ENCODE measurements around the gene GBGT1.
"Not testable (repeated sequence)": the region's sequence is repeated elsewhere in the genome, so short reads cannot be mapped to it uniquely, and the experiment has no call there.

GBGT1 gene

DNA sequence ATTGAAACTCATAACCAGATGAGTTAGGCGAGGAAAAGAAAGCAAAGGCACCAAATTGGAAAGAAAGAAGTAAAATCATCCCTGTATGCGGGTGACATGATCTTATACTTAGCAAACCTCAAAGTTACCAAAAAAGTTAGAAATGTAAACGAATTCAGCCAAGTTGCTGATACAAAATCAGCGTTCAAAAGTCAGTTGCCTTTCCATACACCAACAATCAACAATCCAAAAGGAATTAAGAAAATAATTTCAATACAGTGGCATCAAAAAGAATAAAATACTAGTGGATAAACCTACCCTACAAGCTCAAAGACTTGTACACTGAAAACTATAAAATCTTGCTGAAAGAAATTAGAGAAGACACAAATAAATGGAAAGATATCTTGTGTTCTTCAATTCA, 30.9 kb upstream of the GBGT1 start:
- no peak for DNase-seq

DNA sequence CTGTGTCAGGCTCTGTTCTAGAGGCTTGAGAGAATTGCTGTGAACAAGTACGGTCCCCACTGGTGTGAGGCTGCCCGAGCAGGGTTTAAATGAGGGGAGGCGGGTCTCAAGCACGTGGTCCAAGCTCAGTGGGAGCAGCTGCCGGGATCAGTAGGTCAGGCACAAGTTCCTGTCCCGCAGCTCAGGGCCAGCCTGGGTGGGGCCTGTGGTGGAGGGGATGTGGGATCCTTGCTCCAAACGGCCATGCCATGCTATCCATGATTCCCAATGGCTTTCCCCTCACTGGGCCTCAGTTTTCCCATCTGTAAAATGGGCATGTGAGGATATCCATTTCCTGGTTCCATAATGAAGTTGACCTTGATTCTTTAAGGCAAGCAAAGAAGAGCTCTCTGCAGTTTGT, 28.3 kb upstream of the GBGT1 start:
- DNase-seq: no peak

DNA sequence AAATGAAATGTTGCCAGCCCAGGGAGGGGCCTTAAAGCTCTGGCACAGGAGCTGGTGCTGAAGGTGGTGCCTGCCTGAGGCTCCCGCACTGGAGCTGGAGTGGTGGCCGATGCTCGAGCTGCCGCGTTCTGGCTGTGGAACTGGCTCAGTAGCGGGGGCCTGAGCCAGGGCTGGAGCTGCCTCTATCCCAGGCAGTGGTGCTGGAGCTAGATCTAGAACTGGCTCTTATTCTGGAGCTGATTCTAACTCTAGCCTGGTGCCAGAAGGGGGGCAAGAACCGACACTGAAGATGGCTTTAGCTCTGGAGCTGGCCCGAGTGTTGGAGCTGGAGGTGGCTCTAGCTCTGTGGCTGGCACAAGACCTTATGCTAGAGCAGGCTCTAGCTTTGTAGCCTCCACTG, 26.1 kb upstream of the GBGT1 start:
- DNase-seq: peak; percentile 40

DNA sequence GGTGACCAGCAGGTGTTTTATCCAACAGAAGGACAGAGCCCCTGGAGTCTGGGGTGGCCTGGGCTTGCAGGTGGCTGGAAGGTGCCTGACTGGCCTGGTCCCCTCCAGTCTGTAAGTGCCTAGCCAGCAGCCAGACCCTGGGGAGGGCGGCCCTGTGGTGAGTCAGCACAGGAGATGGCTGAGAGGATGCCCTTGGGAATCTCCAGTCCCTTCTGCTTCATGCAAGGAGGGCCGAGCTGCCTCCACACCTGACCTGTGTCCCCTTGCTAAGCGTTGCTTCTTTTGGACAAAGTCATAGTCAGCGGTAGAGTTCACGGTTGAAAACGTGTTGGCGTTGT, 25.1 kb upstream of the GBGT1 start:
- DNase-seq: no peak

DNA sequence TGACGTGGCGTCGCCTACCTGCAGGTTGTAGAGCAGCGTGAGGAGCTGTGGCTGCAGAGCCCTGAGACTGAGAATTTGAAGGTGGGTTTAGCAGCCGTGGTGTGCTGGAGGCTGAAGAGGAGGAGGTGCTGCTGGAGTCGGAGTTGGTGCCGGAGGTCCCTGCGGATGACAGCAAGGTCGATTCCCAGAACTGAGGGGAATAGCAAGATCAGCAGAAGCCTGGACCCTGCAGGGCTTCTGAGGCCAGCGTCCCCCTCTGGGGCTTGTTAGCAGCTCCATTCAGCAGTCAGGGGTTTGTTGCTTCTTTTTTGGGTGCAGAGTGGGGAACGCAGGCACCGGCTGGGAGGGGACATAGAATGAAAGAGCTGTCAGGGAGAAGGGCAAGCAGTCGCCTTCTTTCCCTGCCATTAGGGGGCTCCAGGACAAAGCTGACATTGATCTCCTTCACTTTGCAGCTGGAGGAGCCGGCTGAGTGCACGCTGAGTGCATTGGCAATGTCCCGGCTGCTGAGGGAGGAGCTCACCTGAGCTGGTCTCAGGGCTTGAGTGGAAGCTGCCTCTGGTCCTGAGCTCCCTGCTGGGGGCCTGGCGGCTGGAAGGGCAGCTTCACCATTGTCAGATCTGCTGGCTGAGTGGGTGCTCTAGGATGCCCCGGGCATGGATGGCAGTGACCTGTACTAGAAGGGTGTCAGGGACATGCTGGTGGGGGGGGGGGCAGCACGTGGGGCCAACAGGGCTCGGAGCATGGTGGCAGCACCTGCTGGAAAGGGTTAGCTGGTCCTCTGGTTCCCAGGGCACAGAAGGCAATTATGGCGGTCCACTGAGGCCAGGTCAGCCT, 24.5 kb upstream of the GBGT1 start:
- DNase-seq: no peak

DNA sequence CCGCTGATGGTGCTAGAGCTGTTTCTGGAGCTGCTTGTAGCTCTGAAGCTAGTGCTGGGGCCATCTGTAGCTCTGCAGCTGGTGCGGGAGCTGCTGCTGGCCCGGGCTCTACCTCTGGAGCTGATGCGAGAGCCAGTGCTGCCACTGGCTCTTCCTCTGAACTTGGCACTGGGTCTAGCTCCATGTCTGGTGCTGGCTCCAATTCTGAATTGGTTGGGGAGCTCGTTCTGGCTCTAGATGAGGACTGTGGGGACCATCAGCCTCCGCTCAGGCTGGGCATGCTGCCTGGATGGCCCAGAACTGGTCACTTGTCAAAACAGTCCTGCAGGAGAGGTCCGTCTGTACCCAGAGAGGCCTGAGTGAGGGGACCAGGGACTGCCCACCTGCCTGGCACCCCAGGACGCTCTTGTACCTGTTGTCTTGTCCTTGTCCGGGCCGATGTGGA, 23.9 kb upstream of the GBGT1 start:
- DNase-seq: no peak

DNA sequence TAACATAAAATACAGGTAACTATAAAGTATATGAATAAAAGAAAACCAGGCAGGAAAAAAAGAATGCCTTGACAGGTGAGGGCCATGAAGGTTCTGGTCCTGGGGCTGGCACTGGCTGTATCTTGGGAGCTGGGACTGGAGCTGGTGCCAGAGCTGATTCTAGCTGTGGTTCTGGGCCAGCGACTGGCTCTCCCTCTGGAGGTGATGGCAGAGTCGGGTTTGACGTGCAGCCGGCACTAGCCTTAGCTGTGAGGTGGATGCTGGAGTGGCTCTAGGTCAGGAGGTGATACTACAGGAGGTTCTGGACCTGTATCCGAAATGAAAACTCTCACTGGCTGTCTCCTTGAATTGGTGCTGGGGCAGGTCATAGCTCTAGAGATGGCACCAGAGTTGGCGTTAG, 23.0 kb upstream of the GBGT1 start:
- no peak for DNase-seq

DNA sequence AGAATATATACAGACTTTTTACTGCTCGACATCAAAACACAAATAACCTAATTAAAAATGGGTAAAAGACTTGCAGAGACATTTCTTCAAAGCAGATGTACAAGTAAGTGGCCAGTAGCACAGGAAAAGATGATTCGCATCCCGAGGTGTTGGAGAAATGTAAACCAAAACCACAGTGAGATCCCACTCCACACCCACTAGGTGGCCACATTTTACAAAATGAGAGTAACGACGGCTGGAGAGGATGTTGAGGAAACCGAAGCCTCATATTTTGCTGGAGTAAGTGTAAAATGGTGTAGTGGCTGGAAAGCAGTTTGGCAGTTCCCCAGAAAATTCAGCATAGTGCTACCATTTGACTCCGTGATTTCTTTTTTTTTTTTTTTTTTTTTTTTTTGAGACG, 21.3 kb upstream of the GBGT1 start:
- no peak for DNase-seq

DNA sequence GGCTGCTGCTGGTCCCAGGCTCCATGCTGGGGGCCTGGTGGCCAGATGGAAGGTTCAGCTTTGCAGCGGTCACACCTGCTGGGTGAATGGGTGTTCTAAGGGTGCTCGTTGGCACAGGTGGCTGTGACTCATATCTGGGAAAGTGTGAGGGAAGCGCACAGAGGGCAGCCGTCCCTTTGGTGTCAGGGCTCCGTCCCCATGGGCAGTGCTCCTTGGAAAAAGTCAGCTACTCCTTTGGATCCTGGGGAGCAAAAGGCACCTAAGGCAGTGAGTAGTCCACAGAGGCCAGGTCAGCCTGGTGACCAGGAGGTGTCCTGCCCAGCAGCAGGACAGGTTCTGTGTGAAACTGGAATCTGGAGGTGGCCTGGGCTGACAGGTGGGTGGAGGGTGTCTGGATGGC, 18.4 kb upstream of the GBGT1 start:
- no peak for DNase-seq

DNA sequence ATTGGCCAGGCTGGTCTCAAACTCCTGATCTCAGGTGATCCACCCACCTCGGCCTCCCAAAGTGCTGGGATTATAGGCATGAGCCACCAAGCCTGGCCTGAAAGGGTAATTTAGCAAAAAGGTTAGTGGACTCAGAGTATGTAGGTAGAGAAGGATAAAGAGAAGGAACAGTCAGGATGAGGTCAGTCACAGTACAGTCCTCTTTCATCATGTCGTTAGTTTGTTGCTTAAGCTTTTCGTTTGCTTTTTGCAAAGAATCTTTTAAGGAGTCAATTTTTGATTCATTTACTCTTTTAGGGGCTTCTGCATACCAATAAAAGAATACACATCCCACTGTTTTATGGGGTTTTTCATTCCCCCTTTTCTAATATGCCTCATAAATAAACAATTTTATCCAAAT, 17.8 kb upstream of the GBGT1 start:
- no peak for DNase-seq

DNA sequence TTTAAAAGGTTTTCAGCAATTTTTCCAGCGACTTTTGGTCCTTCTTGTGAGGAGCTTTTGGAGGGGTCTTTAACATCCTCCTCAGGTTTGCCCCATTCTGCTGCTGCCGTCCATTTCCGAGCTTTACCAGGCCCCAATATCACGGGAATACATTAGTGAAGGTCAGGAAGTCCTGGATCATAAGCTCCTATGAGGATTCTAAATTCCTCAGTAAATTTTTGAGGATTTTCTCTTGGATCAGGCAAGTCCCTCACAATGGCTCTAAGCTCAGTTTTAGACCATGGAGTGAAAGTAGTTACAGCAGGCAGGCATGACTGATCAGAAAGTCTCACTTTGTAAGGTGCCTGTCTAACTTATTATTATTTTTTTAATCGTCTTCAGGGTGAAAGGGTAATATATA, 17.2 kb upstream of the GBGT1 start:
- no peak for DNase-seq

DNA sequence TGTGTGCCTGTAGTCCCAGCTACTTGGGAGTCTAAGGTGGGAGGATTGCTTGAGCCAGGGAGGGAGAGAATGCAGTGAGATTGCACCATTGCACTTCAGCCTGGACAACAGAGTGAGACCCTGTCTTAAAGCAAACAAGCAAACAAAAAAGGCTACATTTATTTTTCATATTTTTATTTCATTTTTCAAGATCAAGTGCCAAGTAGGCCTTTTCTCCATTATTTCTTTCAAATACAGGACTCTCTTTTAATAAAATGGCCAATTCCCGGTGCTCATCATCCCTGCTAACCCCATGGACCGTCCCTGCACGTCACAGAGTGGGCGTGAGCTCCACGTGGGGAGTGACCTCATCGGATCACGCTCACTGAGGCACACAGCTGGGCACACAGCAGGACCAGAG, 9.3 kb upstream of the GBGT1 start:
- no peak for DNase-seq

DNA sequence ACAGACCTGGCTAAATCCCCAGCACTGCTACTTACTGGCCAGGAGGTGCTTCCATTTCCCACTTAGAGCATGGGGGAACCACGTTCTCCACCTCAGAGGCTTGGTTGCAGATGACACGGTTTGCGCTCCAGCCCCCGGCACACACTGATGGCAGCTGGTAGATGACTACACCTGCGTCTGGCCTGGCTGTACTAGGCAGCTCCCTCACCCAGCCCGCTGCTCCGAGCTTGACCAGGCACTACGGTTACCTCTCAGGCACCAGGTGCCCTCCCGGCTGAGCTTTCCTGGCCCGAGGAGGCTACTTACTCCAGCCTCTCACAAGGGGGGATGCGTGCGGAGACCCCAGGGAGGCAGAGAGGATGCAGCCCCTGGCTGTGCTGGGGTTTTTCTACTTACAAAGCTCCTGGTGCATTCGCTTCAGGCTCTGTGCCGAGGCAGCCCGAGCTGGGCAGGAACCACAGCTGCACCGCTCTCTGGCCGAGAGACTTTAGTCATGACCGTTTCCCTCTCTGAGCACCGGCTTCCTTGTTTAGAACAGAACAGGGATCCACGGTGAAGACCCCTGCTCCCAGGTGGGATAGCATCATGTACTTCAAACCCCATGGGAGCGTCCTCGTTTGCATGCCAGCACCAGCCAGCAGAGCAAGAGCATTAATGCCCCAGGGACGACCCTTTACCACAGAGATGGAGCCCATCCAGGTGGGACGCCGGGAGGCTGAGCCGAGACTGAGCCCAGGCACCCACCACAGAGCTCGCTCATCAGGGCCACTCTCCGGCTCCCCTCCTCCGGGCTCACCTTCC, 7.6 kb upstream of the GBGT1 start:
- no peak for DNase-seq

DNA sequence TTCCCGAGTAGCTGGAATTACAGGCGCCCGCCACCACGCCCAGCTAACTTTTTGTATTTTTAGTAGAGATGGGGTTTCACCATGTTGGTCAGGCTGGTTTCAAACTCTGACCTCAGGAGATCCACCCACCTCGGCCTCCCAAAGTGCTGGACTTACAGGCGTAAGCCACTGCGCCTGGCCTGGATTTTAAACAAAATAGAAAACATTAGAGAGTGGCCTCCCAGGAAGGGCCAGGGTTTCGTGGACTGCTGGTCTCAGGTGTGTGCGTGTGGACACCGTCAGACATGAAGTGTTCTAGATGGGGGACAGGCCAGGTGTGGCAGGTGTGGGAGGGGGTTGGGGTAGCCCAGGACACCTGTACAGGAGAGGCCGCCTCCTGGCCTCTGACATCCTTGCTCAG, 7.0 kb upstream of the GBGT1 start:
- no peak for DNase-seq

DNA sequence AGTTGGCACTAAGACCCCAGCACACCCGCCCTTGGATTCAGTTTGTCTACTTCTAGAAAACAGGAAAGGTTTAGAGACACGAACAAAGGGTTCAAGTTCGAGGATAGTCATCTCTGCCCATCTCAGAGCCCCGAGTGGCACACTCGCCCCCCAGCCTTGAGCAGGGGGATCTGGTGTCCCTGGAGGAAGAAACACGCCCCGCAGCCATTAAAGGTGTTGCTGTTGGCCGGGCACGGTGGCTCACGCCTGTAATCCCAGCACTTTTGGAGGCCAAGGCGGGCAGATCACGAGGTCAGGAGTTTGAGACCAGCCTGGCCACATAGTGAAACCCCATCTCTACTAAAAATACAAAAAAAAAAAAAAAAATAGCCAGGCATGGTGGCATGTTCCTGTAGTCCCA, 6.0 kb upstream of the GBGT1 start:
- DNase-seq: not testable (repeated sequence)

DNA sequence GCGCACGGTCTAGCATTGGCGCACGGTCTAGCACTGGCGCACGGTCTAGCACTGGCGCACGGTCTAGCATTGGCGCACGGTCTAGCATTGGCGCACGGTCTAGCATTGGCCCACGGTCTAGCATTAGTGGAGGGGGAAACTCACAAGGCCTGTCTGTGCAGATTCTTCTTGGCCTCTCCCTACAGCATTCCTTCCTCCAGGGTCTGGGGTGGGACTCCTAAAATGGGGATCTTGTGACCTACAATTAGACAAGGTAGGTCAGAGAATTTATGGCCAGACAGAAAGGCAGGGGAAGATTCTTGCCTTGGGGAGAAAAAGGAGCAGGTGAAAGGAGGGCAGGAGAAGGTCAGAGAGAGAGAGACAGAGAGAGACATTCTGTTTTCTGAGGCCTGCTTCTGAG, 5.4 kb upstream of the GBGT1 start:
- no peak for DNase-seq

DNA sequence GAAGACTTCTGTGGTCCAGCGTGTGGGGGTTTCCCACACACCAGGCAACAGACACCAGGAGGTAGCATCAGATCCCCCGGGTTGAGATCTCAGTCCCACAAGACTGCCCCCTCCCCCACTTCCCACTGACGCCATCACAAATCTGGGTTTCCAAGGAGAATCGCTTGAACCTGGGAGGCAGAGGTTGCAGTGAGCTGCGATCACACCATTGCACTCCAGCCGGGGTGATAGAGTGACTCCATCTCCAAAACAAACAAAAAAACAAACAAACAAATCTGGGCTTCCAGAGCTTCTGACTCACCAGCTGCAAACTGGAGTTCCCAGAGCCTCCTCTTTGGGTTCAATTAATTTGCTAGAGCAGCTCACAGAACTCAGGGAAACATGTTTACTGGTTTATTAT, 4.7 kb upstream of the GBGT1 start:
- no peak for DNase-seq

DNA sequence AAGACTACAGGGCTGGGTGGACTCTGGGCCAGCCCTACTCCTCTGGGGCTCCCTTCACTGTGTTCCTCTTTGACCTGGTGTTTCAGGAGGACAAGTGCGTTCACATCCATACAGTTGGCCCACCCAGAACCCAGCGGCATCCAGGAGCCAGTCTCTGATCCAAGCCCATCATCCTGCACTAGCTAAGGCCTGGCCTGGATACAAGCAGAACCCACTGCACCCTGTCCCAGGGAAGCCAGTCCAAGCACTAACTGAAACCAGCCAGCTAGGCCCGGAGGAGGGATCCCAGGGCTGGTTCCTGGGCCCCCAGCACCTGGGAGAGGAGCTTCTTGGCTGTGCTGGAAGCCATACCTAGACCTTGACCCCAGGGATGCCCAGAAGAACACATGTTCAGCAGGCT, 4.1 kb upstream of the GBGT1 start:
- no peak for DNase-seq

DNA sequence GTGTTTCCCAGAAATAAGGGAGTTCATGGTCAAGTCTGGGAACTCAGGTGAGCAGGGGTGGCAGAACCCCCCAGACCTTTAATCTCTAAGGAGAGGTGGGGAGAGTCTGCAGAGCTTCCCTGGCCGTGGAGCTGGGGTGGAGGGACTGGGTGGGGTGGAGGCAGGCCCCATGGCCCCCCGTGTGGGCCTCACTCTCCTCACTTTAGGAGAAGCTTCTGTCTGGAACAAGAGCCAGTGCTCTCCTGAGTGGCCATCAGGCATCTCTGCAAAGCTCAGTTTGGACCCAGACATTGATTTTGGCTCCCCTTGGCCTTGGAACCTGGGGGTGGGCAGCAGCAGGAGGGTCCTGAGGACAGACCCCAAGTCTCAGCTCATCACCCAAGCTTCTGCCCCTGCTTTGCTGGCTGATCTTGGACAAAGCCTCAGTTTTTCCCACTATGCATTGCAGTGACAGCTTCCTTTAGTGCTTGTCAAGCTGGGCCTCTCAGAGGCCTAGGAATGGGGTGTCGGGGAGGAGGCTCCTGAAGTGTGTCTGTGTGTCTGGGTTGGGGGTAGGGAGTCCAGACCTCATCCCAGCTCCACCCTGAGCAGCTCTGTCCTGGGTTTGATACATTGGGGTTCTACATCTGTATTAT, 3.5 kb upstream of the GBGT1 start:
- DNase-seq: no peak

DNA sequence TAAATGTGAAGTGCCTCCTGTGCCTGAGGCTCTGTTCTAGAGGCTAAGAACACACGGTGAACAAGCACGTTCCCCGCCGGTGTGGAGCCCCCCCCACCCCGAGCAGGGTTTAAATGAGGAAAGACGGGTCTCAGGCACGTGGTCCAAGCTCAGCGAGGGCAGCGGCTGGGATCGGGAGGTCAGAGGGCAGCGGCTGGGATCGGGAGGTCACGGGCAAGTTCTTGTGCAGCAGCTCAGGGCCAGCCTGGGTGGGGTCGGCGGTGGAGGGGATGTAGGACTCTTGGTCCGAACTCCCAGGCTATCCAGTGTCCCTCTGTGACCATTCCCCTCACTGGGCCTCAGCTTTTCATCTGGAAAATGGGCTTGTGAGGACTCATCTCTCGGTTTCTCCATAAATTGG, 2.7 kb upstream of the GBGT1 start:
- no peak for DNase-seq

DNA sequence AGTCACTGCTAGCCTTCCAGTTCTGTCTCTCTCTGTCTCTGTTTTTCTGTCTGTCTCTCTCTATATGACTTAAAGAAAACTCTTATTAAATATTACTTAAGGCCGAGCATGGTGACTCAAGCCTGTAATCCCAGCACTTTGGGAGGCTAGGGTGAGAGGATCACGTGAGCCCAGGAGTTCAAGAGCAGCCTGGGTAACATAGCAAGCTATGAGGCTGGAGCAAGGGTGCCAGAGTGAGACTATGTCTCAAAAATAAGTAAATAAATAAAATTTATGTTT, 1.7 kb upstream of the GBGT1 start:
- no peak for DNase-seq

DNA sequence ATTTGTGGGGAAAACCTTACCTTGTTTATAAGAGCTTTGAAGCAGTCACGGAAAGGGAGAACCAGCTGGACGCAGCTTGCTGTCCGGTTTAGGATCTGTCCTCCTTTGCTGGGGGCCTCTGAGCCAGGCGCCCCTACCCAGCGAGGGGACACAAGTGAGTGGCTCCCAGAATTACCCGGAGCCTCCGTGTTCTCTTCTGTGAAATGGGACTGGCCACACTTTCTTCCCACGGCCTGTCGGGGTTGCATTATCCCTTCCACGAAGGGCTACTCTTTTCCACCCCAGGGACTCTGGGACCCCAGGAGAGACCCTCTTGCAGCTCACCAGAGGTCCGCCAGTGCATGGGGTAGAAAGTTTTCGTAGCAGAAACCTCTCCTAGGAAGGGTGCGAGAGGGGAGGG, 477 bp upstream of the GBGT1 start:
- no peak for DNase-seq

DNA sequence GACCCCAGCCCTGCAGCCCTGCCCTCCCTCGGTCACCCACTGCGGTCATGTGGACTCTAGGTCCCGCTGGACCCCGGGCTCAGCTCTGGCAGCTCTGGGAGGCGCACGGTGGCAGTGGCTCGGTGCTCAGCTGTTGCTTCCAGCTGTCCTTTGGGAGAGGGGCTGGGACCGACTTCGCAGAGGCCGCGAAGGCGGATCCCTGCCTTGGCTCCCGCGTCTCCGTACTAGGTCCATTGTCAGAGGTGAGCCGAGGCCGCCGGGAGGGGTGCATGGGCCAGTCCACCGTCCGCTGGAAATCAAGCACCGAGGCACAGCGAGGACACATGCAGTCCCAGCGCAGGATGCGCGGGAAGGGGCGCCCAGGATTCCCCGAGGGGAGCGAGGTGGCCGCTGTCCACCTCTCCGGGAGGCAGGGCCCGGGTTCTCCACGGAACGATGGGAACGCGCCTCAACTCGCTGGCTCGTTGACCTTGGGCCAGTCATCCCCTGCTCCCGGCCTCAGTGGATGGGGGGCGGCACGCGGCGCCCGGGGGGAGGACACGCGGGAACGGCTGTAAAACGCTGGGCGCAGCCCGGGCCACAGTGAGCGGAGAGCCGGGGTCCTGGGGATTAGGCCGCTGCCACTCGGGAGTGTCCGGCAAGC, 732 bp downstream of the GBGT1 start:
- DNase-seq: no peak

DNA sequence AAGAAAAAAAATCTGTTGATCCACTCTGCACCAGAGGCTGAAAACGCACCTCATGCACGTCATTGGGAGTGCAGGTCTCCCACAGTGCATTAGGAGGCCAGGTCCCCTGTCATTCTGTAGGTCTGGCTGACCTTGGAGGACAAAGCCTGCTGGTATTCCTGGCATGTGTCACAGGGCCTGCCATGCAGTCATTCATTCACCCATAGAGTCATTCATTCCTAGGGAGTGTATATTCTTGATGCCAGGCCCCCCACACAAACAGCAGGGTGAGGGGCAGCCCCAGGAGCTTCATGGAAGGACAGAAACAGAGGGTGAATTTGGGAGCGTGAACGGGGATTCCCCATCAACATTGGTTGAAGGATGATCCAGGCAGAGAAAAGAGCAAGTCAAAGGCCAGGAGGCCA, 2.2 kb downstream of the GBGT1 start:
- no peak for DNase-seq
